ENCODE data around the gene IGSF23. TPM values are rescaled to one million over a fixed set of nuclear protein-coding genes. Genes with fewer than 3 reads are reported as not detected.

IGSF23 gene
- total and polyA plus RNA-seq, 4 donors, result 0.47 to 11.4 (median 3.3) TPM

GRCh38 chr19:44611812-44612295, 1.5 kb upstream of the IGSF23 start (continued):
- TF ChIP-seq CTCF (IDR thresholded peaks at IDR 0.05; ENCODE audit: low read depth, low read length, missing input control), result no peak
- TF ChIP-seq HNF4G (IDR thresholded peaks at IDR 0.05), result peak; percentile 23
- no peak for TF ChIP-seq NR2F2 (IDR thresholded peaks at IDR 0.05)
- TF ChIP-seq FOXA1 (IDR thresholded peaks at IDR 0.05), result no peak
- no peak for TF ChIP-seq REST (IDR thresholded peaks at IDR 0.05)
- TF ChIP-seq RXRA (IDR thresholded peaks at IDR 0.05), result peak in 1 of 2 donors; percentile 59
- peak; percentile 65 to 72 for TF ChIP-seq HNF4A (conservative IDR thresholded peaks at IDR 0.05)

- 94% methylated on average over 10 of the region's 10 CpGs for WGBS
- no peaks in the 10 kb centered on the region for H3K27me3 ChIP-seq (ENCODE audit: control insufficient read depth in 4 of 4, insufficient read depth in 4 of 4, low read length in 3 of 4)
- TF ChIP-seq FOXA1 (IDR thresholded peaks at IDR 0.05) (no peak), YY1 (IDR thresholded peaks at IDR 0.05) (no peak), JUND (IDR thresholded peaks at IDR 0.05) (no peak), RAD21 (IDR thresholded peaks at IDR 0.05) (no peak), GABPA (IDR thresholded peaks at IDR 0.05 in 1 of 2, conservative IDR thresholded peaks at IDR 0.05 in 1 of 2) (no peak), REST (IDR thresholded peaks at IDR 0.05) (no peak), ZBTB33 (IDR thresholded peaks at IDR 0.05) (no peak), MAX (IDR thresholded peaks at IDR 0.05) (no peak), CTCF (IDR thresholded peaks at IDR 0.05; ENCODE audit: low read depth, low read length, missing input control) (no peak), NR2F2 (IDR thresholded peaks at IDR 0.05) (no peak), TAF1 (conservative IDR thresholded peaks at IDR 0.05) (no peak), SP1 (IDR thresholded peaks at IDR 0.05) (no peak), FOXA2 (IDR thresholded peaks at IDR 0.05) (no peak), ATF3 (IDR thresholded peaks at IDR 0.05) (no peak), RXRA (IDR thresholded peaks at IDR 0.05) (no peak), EGR1 (IDR thresholded peaks at IDR 0.05; ENCODE audit: low read depth in 2 of 2) (no peak), HNF4G (IDR thresholded peaks at IDR 0.05) (no peak), HNF4A (conservative IDR thresholded peaks at IDR 0.05) (no peak)
- H3K27ac ChIP-seq (ENCODE audit: low read depth in 1 of 2, low read length in 2 of 2), result peak overlapping the region; percentile 80 to 89
- H3K9me3 ChIP-seq (ENCODE audit: control insufficient read depth in 4 of 4, low read length in 3 of 4), result no peaks in the 10 kb centered on the region
- H3K4me3 ChIP-seq (ENCODE audit: low read depth in 1 of 3, low read length in 3 of 3), result peak overlapping the region in 1 of 3 donors; percentile 44
- H3K4me1 ChIP-seq (ENCODE audit: control insufficient read depth in 4 of 4, insufficient read depth in 4 of 4, low read length in 3 of 4), result peaks cover 0 to 50% (median 36%) of the 10 kb centered on the region in 4 donors
- peak overlapping the region in 1 of 2 donors; percentile 63 for H3K9ac ChIP-seq (ENCODE audit: low read depth in 1 of 2, low read length in 2 of 2)
- DNase-seq (ENCODE audit: low spot score), result no peak
- no peaks in the 10 kb centered on the region for H3K36me3 ChIP-seq (ENCODE audit: control insufficient read depth in 4 of 4, insufficient read depth in 3 of 4, low read depth in 1 of 4, low read length in 3 of 4)
Observed at GRCh38 chr19:44614313-44614712, 950 bp downstream of the IGSF23 start.

Measured in liver (tissue), 9 donors.